Measurements from ENCODE around the gene PPCS. TPM values are rescaled to one million over a fixed set of nuclear protein-coding genes. Genes with fewer than 3 reads are reported as not detected.
A peak's percentile ranks its signal among the peaks of the same experiment; 100 is the strongest.

PPCS gene
- polyA plus RNA-seq, 1 experiment = 27.1 TPM

- ChIA-PET CTCF (interaction anchor here (1.1 kb wide), 1 partner anchor 10 kb away, joined by 3 read pairs; no protein-coding TSS in a partner anchor), POLR2A (interaction anchor here (0.5 kb wide), 1 partner anchor 1439 kb away, joined by 3 read pairs; no protein-coding TSS in a partner anchor)
- Histone ChIP-seq H3K27me3 (ENCODE audit: control insufficient read depth, insufficient read depth, low read length) (peaks cover 9% of the 10 kb centered on the region), H3K4me3 (ENCODE audit: low read depth, low read length) (no peak overlapping the region), H3K36me3 (ENCODE audit: control insufficient read depth, insufficient read depth, low read length) (no peaks in the 10 kb centered on the region)
- no peak for DNase-seq (ENCODE audit: low read depth)
- TF ChIP-seq CTCF (IDR thresholded peaks at IDR 0.05; ENCODE audit: insufficient read depth, low read depth, low read length) = no peak
These were observed 37.1 kb upstream of the PPCS start for GRCh38 chr1:42419126-42419821.

GRCh38 chr1:42420121-42420520 is 36.2 kb upstream of the PPCS start:
- Histone ChIP-seq H3K36me3 (ENCODE audit: control insufficient read depth, insufficient read depth, low read length) (no peaks in the 10 kb centered on the region), H3K4me3 (ENCODE audit: low read depth, low read length) (no peak overlapping the region), H3K27me3 (ENCODE audit: control insufficient read depth, insufficient read depth, low read length) (peaks cover 9% of the 10 kb centered on the region)
- ChIA-PET CTCF (interaction anchor here (1.1 kb wide), 1 partner anchor 9 kb away, joined by 3 read pairs; no protein-coding TSS in a partner anchor), POLR2A (interaction anchor here (0.5 kb wide), 1 partner anchor 1440 kb away, joined by 3 read pairs; no protein-coding TSS in a partner anchor)
- no peak for DNase-seq (ENCODE audit: low read depth)
- TF ChIP-seq CTCF (IDR thresholded peaks at IDR 0.05; ENCODE audit: insufficient read depth, low read depth, low read length) = no peak

- H3K27me3 ChIP-seq (ENCODE audit: control insufficient read depth, insufficient read depth, low read length) = peaks cover 7% of the 10 kb centered on the region
- ChIA-PET CTCF (no interaction called here), POLR2A (no interaction called here)
- DNase-seq (ENCODE audit: low read depth) = peak; percentile 19
- no peaks in the 10 kb centered on the region for H3K36me3 ChIP-seq (ENCODE audit: control insufficient read depth, insufficient read depth, low read length)
- no peak for TF ChIP-seq CTCF (IDR thresholded peaks at IDR 0.05; ENCODE audit: insufficient read depth, low read depth, low read length)
- H3K4me3 ChIP-seq (ENCODE audit: low read depth, low read length) = no peak overlapping the region
These were observed 35.3 kb upstream of the PPCS start for GRCh38 chr1:42420911-42421585.

GRCh38 chr1:42422737-42423136 is 33.6 kb upstream of the PPCS start:
- H3K4me3 ChIP-seq (ENCODE audit: low read depth, low read length) = no peak overlapping the region
- ChIA-PET POLR2A (no interaction called here), CTCF (no interaction called here)
- peaks cover 6% of the 10 kb centered on the region for H3K27me3 ChIP-seq (ENCODE audit: control insufficient read depth, insufficient read depth, low read length)
- no peaks in the 10 kb centered on the region for H3K36me3 ChIP-seq (ENCODE audit: control insufficient read depth, insufficient read depth, low read length)
- no peak for TF ChIP-seq CTCF (IDR thresholded peaks at IDR 0.05; ENCODE audit: insufficient read depth, low read depth, low read length)
- DNase-seq (ENCODE audit: low read depth) = no peak

GRCh38 chr1:42423681-42424080 is 32.7 kb upstream of the PPCS start:
- DNase-seq (ENCODE audit: low read depth) = no peak
- POLR2A ChIA-PET = no interaction called here
- CTCF ChIA-PET = interaction anchor here (1.1 kb wide), 1 partner anchor 13 kb away, joined by 3 read pairs; no protein-coding TSS in a partner anchor

More at GRCh38 chr1:42423681-42424080, 32.7 kb upstream of the PPCS start:
- H3K4me3 ChIP-seq (ENCODE audit: low read depth, low read length) = no peak overlapping the region
- H3K36me3 ChIP-seq (ENCODE audit: control insufficient read depth, insufficient read depth, low read length) = no peaks in the 10 kb centered on the region
- TF ChIP-seq CTCF (IDR thresholded peaks at IDR 0.05; ENCODE audit: insufficient read depth, low read depth, low read length) = no peak
- H3K27me3 ChIP-seq (ENCODE audit: control insufficient read depth, insufficient read depth, low read length) = peaks cover 6% of the 10 kb centered on the region
